GM10847 (cell line): Measurements from ENCODE around the gene CACNA2D1.

Experiments used
- POLR2A ChIP-seq: IDR thresholded peaks from 2 replicates; pipeline ENCODE4 v1.6.1; 2011; ENCODE audit not compliant: insufficient read length; ENCODE audit errors: extremely low read depth

The CACNA2D1 gene

DNA sequence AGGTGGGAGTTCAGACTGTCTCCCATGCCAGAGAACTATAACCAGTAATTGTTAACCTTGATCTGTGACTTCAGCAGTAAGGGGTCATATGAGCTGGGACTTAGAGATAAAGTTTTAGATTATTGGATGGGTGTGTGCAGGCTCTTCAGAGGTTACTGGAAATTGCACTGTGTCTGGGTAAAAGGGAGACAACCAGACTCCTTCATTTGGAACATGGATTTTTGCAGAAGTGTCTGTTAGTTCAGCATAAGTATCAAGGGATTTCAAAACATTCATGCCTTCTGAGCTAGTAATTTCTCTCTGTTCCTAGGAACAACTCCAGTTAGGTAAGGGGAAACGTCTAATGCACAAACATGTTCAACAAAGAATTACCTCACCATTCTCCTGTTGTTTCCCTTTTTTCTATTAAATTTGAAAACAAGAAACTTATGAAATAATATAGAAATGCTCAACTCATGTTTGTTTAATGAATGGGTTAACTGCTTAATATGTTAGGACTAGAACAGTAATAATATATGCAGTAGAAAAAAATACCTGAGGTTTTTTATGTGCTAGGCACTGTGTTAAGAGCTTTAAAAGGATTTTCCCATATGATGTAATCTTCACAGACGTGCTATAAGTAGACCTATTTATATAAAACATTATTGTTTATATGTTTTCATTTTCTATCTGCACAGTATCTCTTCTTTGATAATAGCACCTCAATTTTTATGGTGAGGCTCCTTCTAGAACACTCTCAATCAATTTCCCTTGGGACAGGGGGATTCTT, 233.0 kb downstream of the CACNA2D1 start:
- TF ChIP-seq POLR2A, result no peak

- TF ChIP-seq POLR2A, result no peak
Observed at GRCh38 chr7:82209179-82209747, 234.3 kb downstream of the CACNA2D1 start.

DNA sequence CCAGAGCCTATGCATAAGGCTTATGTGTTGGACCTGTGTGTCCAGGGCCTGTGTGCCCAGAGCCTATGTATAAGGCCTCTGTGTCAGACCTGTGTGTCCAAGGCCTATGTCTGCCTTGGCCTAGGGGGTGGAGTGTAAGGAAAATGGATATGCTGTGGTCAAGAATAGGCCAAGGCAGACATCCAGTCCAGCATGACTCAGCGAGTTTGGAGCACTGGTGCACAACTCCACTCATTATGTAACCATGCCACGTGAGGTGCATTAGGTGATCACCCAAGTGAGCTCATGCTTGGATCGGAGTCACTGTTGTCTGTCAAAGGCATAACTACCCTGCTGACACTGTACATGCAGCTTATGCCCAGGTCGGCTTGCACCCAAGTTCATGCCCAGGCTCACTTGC, 238.9 kb downstream of the CACNA2D1 start:
- no peak for TF ChIP-seq POLR2A

DNA sequence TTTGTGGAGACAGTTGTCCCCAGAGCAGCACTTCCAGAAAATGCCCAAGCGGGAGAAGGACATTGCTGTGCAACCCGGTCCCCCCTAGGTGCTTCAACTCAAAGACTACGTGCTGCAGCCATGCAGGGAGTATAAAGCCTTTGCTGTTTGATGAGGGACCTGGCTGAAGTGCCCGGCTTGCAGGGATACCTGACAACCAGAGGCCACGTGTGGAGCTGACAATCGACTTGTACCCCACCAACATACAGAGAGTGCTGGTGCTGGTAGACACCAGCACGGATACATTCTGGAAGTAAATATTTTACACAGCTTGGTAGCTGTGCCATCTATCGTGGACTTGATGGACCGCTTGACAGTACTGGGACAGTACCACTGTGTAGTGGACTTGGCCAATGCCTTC, 240.6 kb downstream of the CACNA2D1 start:
- TF ChIP-seq POLR2A, result no peak

GRCh38 chr7:82202107-82202506, 241.5 kb downstream of the CACNA2D1 start:
- no peak for TF ChIP-seq POLR2A

DNA sequence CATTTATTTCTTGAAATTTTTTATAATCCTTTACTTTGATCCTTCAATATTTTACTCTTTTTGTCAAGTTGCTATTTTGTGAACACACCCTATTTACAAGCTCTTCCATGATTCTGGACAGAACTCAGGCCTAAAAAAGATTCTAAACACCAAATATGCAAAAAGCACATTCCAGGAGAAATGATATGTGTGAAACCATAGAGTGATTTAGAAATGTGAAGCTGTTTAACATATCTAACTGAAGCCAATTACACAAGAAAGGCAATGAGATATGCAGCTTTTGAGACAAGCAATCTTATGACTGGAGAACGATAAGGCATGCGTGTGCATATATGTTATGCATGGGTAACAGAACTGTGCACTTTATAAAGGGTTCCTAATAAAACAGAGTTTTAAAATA, 243.0 kb downstream of the CACNA2D1 start:
- TF ChIP-seq POLR2A, result no peak

DNA sequence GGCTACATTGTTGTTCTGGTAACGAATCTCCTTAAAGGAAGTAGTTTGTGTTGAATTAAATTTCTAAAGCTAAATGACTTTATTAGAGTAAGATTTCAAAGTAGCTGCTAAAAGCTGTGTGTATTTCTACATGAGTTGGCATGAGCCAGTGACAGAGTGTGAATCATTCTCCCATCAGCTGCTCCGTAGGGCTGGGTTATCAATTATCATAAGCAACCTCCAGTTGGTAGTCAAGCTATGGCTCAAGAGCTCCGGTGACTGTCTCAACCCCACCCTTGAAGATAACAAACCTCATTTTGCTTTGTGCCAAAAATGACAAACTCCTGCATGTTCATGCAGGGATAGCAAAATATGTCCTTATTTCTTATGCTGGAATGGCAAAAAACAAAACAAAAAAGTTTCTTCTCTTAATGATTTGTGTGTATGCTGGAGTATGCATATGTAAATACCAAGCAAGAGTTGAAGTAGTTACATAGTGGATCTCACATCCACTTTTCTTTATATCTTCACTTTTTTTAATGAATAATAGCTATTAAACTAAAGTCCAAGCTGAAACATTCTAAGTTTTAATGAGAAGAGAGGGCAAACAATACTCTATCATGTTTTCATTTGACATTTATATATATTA, 249.4 kb downstream of the CACNA2D1 start:
- no peak for TF ChIP-seq POLR2A

- no peak for TF ChIP-seq POLR2A
Observed at GRCh38 chr7:82188636-82189035, 254.9 kb downstream of the CACNA2D1 start.

- no peak for TF ChIP-seq POLR2A
Observed at GRCh38 chr7:82185443-82185842, 258.1 kb downstream of the CACNA2D1 start.

DNA sequence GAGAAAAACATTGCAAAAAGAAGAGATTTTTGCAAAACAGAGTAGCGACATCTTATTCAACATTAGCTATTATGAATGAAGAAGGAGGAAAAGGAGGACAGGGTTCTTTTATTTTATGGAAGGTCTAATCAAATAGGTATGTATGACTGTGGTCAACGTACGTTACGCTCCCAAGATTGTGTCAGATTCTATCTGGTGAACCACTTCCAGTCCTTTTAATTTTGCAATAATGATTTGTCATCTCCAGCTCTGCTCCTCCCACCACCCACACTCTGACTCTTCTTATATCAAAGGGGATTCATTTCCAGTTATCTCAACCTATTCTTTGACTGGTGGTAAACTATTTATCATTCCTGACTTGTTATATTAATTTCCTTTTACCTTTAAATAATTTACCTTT, 259.9 kb downstream of the CACNA2D1 start:
- TF ChIP-seq POLR2A, result no peak

GRCh38 chr7:82179311-82179710, 264.3 kb downstream of the CACNA2D1 start:
- TF ChIP-seq POLR2A, result no peak

DNA sequence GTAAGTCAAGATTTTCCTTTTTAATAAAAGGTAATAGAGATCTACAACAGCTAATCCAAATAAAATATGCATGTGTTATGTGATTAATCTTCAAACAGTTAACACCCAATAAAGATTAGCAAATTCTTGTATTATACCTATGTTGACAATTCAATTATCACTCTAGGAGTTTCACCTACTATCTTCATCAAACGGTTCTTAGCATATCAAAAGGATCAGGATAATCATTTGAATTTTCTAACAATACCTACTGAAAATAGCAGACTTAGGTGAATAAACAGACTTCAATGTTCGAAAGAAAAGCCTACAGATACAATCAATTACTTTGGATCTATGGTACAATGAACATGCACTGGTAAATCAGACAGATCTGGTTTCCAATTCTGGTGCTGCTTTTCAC, 268.3 kb downstream of the CACNA2D1 start:
- no peak for TF ChIP-seq POLR2A

DNA sequence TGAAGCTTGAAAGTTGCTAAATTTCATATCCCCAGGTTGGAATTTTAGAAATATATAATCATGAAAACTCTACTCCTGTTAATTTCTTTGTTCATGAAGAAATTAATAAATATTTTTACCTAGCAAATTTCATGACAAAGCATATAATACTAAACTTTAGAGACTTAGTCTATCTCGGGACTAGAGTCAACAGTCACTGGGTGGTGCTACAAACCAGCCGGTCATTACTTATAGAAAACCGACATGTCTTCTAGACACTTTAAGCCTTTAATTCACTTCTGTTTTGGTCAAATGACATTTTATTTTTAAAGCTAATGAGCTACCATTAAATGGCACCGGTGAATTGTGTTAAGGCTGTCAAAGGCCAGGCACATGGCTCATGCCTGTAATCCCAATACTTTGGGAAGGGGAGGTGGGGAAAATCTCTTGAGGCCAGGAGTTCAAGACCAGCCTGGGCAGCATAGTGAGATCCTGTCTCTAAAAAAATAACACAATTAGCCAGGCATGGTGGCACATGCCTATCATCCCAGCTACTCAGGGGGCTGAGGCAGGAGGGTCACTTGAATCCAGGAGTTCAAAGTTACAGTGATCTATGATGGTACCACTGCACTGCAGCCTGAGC, 270.1 kb downstream of the CACNA2D1 start:
- no peak for TF ChIP-seq POLR2A

- no peak for TF ChIP-seq POLR2A
Observed at GRCh38 chr7:82172881-82173280, 270.7 kb downstream of the CACNA2D1 start.

- no peak for TF ChIP-seq POLR2A
Observed at GRCh38 chr7:82172017-82172416, 271.6 kb downstream of the CACNA2D1 start.
